ENCODE measurements around the gene PLIN1.

GRCh38 chr15:89675606-89676005 lies 3.6 kb downstream of the PLIN1 start:
- TF ChIP-seq CTCF (IDR thresholded peaks at IDR 0.05; ENCODE audit: extremely low read depth in 1 of 2, insufficient read depth in 1 of 2, low read depth in 1 of 2, low read length in 2 of 2): no peak
- no peak for TF ChIP-seq POLR2A (IDR thresholded peaks at IDR 0.05; ENCODE audit: low read depth, low read length)
- no peak for TF ChIP-seq EZH2 (IDR thresholded peaks at IDR 0.05; ENCODE audit: borderline replicate concordance, low read depth, low read length, severe bottlenecking)

All from endothelial cell of umbilical vein (primary cell).